ENCODE data around the gene MROH2A. TPM values are rescaled to one million over a fixed set of nuclear protein-coding genes. Genes with fewer than 3 reads are reported as not detected.
A peak's percentile ranks its signal among the peaks of the same experiment; 100 is the strongest.

Gene MROH2A
- total and polyA plus RNA-seq, 4 donors, result not detected

- H3K4me1 ChIP-seq (ENCODE audit: control insufficient read depth in 1 of 2, insufficient read depth in 2 of 2, low read length in 2 of 2), result no peaks in the 10 kb centered on the region
- ATAC-seq (ENCODE audit: low FRiP score), result no peak
- 80 to 82% methylated on average over 24 of the region's 24 CpGs for WGBS, 2 donors
- intact Hi-C loops (cut with DNase I), result no loop called here
- peak; percentile 41 to 66 for DNase-seq
- H3K27ac ChIP-seq (ENCODE audit: low read depth in 1 of 2, low read length in 2 of 2), result no peak overlapping the region
- H3K4me3 ChIP-seq (ENCODE audit: low read length in 2 of 2), result no peak overlapping the region
- no peaks in the 10 kb centered on the region for H3K36me3 ChIP-seq (ENCODE audit: control insufficient read depth in 1 of 2, insufficient read depth in 2 of 2, low read length in 1 of 2)
- no peaks in the 10 kb centered on the region for H3K27me3 ChIP-seq (ENCODE audit: control insufficient read depth in 1 of 2, insufficient read depth in 2 of 2, low read length in 1 of 2)
- H3K9me3 ChIP-seq (ENCODE audit: control insufficient read depth, low read length), result no peaks in the 10 kb centered on the region
Observed at GRCh38 chr2:233828546-233829192, 50.5 kb downstream of the MROH2A start.

GRCh38 chr2:233829193-233830110 is 51.3 kb downstream of the MROH2A start:
- 87 to 88% methylated on average over 15 of the region's 15 CpGs for WGBS, 2 donors
- Histone ChIP-seq H3K4me3 (ENCODE audit: low read length in 2 of 2) (no peak overlapping the region), H3K27ac (ENCODE audit: low read depth in 1 of 2, low read length in 2 of 2) (no peak overlapping the region), H3K4me1 (ENCODE audit: control insufficient read depth in 1 of 2, insufficient read depth in 2 of 2, low read length in 2 of 2) (no peaks in the 10 kb centered on the region), H3K9me3 (ENCODE audit: control insufficient read depth, low read length) (no peaks in the 10 kb centered on the region), H3K27me3 (ENCODE audit: control insufficient read depth in 1 of 2, insufficient read depth in 2 of 2, low read length in 1 of 2) (no peaks in the 10 kb centered on the region), H3K36me3 (ENCODE audit: control insufficient read depth in 1 of 2, insufficient read depth in 2 of 2, low read length in 1 of 2) (no peaks in the 10 kb centered on the region)
- DNase-seq (peak; percentile 32 to 55), ATAC-seq (ENCODE audit: low FRiP score) (peak; percentile 41)
- intact Hi-C loops (cut with DNase I), result no loop called here

- ATAC-seq (ENCODE audit: low FRiP score), result no peak
Observed at GRCh38 chr2:233830111-233830802, 52.1 kb downstream of the MROH2A start.

GRCh38 chr2:233831011-233831721 is 53.0 kb downstream of the MROH2A start:
- Histone ChIP-seq H3K27me3 (ENCODE audit: control insufficient read depth in 1 of 2, insufficient read depth in 2 of 2, low read length in 1 of 2) (no peaks in the 10 kb centered on the region), H3K9me3 (ENCODE audit: control insufficient read depth, low read length) (no peaks in the 10 kb centered on the region), H3K27ac (ENCODE audit: low read depth in 1 of 2, low read length in 2 of 2) (no peak overlapping the region), H3K4me1 (ENCODE audit: control insufficient read depth in 1 of 2, insufficient read depth in 2 of 2, low read length in 2 of 2) (no peaks in the 10 kb centered on the region), H3K36me3 (ENCODE audit: control insufficient read depth in 1 of 2, insufficient read depth in 2 of 2, low read length in 1 of 2) (no peaks in the 10 kb centered on the region), H3K4me3 (ENCODE audit: low read length in 2 of 2) (no peak overlapping the region)
- ATAC-seq (ENCODE audit: low FRiP score), result no peak
- 73 to 80% methylated on average over 14 of the region's 14 CpGs for WGBS, 2 donors
- intact Hi-C loops (cut with DNase I), result no loop called here
- DNase-seq, result peak; percentile 42 to 53

More at GRCh38 chr2:233830111-233830802, 52.1 kb downstream of the MROH2A start:
- Histone ChIP-seq H3K4me3 (ENCODE audit: low read length in 2 of 2) (no peak overlapping the region), H3K9me3 (ENCODE audit: control insufficient read depth, low read length) (no peaks in the 10 kb centered on the region), H3K36me3 (ENCODE audit: control insufficient read depth in 1 of 2, insufficient read depth in 2 of 2, low read length in 1 of 2) (no peaks in the 10 kb centered on the region), H3K4me1 (ENCODE audit: control insufficient read depth in 1 of 2, insufficient read depth in 2 of 2, low read length in 2 of 2) (no peaks in the 10 kb centered on the region), H3K27me3 (ENCODE audit: control insufficient read depth in 1 of 2, insufficient read depth in 2 of 2, low read length in 1 of 2) (no peaks in the 10 kb centered on the region), H3K27ac (ENCODE audit: low read depth in 1 of 2, low read length in 2 of 2) (no peak overlapping the region)
- intact Hi-C loops (cut with DNase I), result no loop called here
- DNase-seq, result peak; percentile 36
- 92 to 94% methylated on average over 6 of the region's 6 CpGs for WGBS, 2 donors

GRCh38 chr2:233831861-233832260 is 53.7 kb downstream of the MROH2A start:
- Histone ChIP-seq H3K9me3 (ENCODE audit: control insufficient read depth, low read length) (no peaks in the 10 kb centered on the region), H3K36me3 (ENCODE audit: control insufficient read depth in 1 of 2, insufficient read depth in 2 of 2, low read length in 1 of 2) (no peaks in the 10 kb centered on the region), H3K4me3 (ENCODE audit: low read length in 2 of 2) (no peak overlapping the region), H3K27ac (ENCODE audit: low read depth in 1 of 2, low read length in 2 of 2) (no peak overlapping the region), H3K27me3 (ENCODE audit: control insufficient read depth in 1 of 2, insufficient read depth in 2 of 2, low read length in 1 of 2) (no peaks in the 10 kb centered on the region), H3K4me1 (ENCODE audit: control insufficient read depth in 1 of 2, insufficient read depth in 2 of 2, low read length in 2 of 2) (no peaks in the 10 kb centered on the region)
- intact Hi-C loops (cut with DNase I), result no loop called here
- ATAC-seq (ENCODE audit: low FRiP score) (no peak), DNase-seq (peak in 1 of 2 donors; percentile 13)
- WGBS, 2 donors, result 97% methylated on average over 6 of the region's 6 CpGs

- Histone ChIP-seq H3K27ac (ENCODE audit: low read depth in 1 of 2, low read length in 2 of 2) (no peak overlapping the region), H3K4me3 (ENCODE audit: low read length in 2 of 2) (no peak overlapping the region), H3K36me3 (ENCODE audit: control insufficient read depth in 1 of 2, insufficient read depth in 2 of 2, low read length in 1 of 2) (no peaks in the 10 kb centered on the region), H3K27me3 (ENCODE audit: control insufficient read depth in 1 of 2, insufficient read depth in 2 of 2, low read length in 1 of 2) (no peaks in the 10 kb centered on the region), H3K9me3 (ENCODE audit: control insufficient read depth, low read length) (no peaks in the 10 kb centered on the region), H3K4me1 (ENCODE audit: control insufficient read depth in 1 of 2, insufficient read depth in 2 of 2, low read length in 2 of 2) (no peaks in the 10 kb centered on the region)
- intact Hi-C loops (cut with DNase I), result no loop called here
- WGBS, 2 donors, result 82 to 83% methylated on average over 9 of the region's 9 CpGs
- ATAC-seq (ENCODE audit: low FRiP score) (no peak), DNase-seq (no peak)
Observed at GRCh38 chr2:233832414-233832813, 54.3 kb downstream of the MROH2A start.

- H3K9me3 ChIP-seq (ENCODE audit: control insufficient read depth, low read length), result no peaks in the 10 kb centered on the region
- 56 to 57% methylated on average over 7 of the region's 7 CpGs for WGBS, 2 donors
- no peaks in the 10 kb centered on the region for H3K36me3 ChIP-seq (ENCODE audit: control insufficient read depth in 1 of 2, insufficient read depth in 2 of 2, low read length in 1 of 2)
- DNase-seq (peak; percentile 41 to 62), ATAC-seq (ENCODE audit: low FRiP score) (no peak)
- H3K4me3 ChIP-seq (ENCODE audit: low read length in 2 of 2), result no peak overlapping the region
- no peaks in the 10 kb centered on the region for H3K27me3 ChIP-seq (ENCODE audit: control insufficient read depth in 1 of 2, insufficient read depth in 2 of 2, low read length in 1 of 2)
- intact Hi-C loops (cut with DNase I), result no loop called here
- no peaks in the 10 kb centered on the region for H3K4me1 ChIP-seq (ENCODE audit: control insufficient read depth in 1 of 2, insufficient read depth in 2 of 2, low read length in 2 of 2)
- no peak overlapping the region for H3K27ac ChIP-seq (ENCODE audit: low read depth in 1 of 2, low read length in 2 of 2)
Observed at GRCh38 chr2:233832869-233833311, 54.8 kb downstream of the MROH2A start.

- no peaks in the 10 kb centered on the region for H3K36me3 ChIP-seq (ENCODE audit: control insufficient read depth in 1 of 2, insufficient read depth in 2 of 2, low read length in 1 of 2)
- no peak for ATAC-seq (ENCODE audit: low FRiP score)
Observed at GRCh38 chr2:233833345-233833744, 55.2 kb downstream of the MROH2A start.

More at GRCh38 chr2:233833345-233833744, 55.2 kb downstream of the MROH2A start:
- DNase-seq, result peak; percentile 28 to 63
- Histone ChIP-seq H3K9me3 (ENCODE audit: control insufficient read depth, low read length) (no peaks in the 10 kb centered on the region), H3K4me3 (ENCODE audit: low read length in 2 of 2) (no peak overlapping the region), H3K27ac (ENCODE audit: low read depth in 1 of 2, low read length in 2 of 2) (no peak overlapping the region), H3K27me3 (ENCODE audit: control insufficient read depth in 1 of 2, insufficient read depth in 2 of 2, low read length in 1 of 2) (no peaks in the 10 kb centered on the region), H3K4me1 (ENCODE audit: control insufficient read depth in 1 of 2, insufficient read depth in 2 of 2, low read length in 2 of 2) (no peaks in the 10 kb centered on the region)
- intact Hi-C loops (cut with DNase I), result no loop called here
- WGBS, 2 donors, result 87 to 89% methylated on average over 10 of the region's 10 CpGs
